GM04504 (cell line): ENCODE results near the gene CHST5.
A peak's percentile ranks its signal among the peaks of the same experiment; 100 is the strongest.
"Not testable (repeated sequence)": the region's sequence is repeated elsewhere in the genome, so short reads cannot be mapped to it uniquely, and the experiment has no call there.

ENCODE experiments used
- DNase-seq: peaks from one replicate; pipeline ENCODE4 v3.0.0-alpha.2; 2012; ENCODE audit warnings: low read depth

CHST5 gene

GRCh38 chr16:75550211-75550662 lies 14.3 kb upstream of the CHST5 start:
- DNase-seq, result no peak

- DNase-seq, result not testable (repeated sequence)
Observed at GRCh38 chr16:75548456-75548855, 12.5 kb upstream of the CHST5 start.

- no peak for DNase-seq
Observed at GRCh38 chr16:75546293-75546692, 10.4 kb upstream of the CHST5 start.

- not testable (repeated sequence) for DNase-seq
Observed at GRCh38 chr16:75545879-75546278, 10.0 kb upstream of the CHST5 start.

- not testable (repeated sequence) for DNase-seq
Observed at GRCh38 chr16:75542462-75542861, 6.6 kb upstream of the CHST5 start.

GRCh38 chr16:75541236-75541635 lies 5.3 kb upstream of the CHST5 start:
- no peak for DNase-seq

GRCh38 chr16:75538882-75539565 lies 3.1 kb upstream of the CHST5 start:
- not testable (repeated sequence) for DNase-seq

GRCh38 chr16:75537776-75538175 lies 1.9 kb upstream of the CHST5 start:
- DNase-seq, result no peak

GRCh38 chr16:75535211-75535843 lies 581 bp downstream of the CHST5 start:
- no peak for DNase-seq

GRCh38 chr16:75534560-75535205 lies 1.2 kb downstream of the CHST5 start:
- DNase-seq, result no peak

- no peak for DNase-seq
Observed at GRCh38 chr16:75532791-75533190, 3.1 kb downstream of the CHST5 start.

GRCh38 chr16:75532142-75532765 lies 3.7 kb downstream of the CHST5 start:
- no peak for DNase-seq

GRCh38 chr16:75529959-75530358 lies 5.9 kb downstream of the CHST5 start:
- no peak for DNase-seq

- DNase-seq, result no peak
Observed at GRCh38 chr16:75529056-75529905, 6.6 kb downstream of the CHST5 start.

GRCh38 chr16:75527825-75528299 lies 8.0 kb downstream of the CHST5 start:
- DNase-seq, result no peak

- DNase-seq, result no peak
Observed at GRCh38 chr16:75526032-75526790, 9.7 kb downstream of the CHST5 start.

- DNase-seq, result no peak
Observed at GRCh38 chr16:75519175-75519574, 16.7 kb downstream of the CHST5 start.

- not testable (repeated sequence) for DNase-seq
Observed at GRCh38 chr16:75516189-75516966, 19.5 kb downstream of the CHST5 start.

GRCh38 chr16:75514296-75514695 lies 21.6 kb downstream of the CHST5 start:
- no peak for DNase-seq

GRCh38 chr16:75506574-75506973 lies 29.3 kb downstream of the CHST5 start:
- DNase-seq, result peak; percentile 84
